Epithelial cell of esophagus (primary cell): ENCODE measurements around the gene C2CD4D.
"Not testable (repeated sequence)": the region's sequence is repeated elsewhere in the genome, so short reads cannot be mapped to it uniquely, and the experiment has no call there.

ENCODE experiments used
- DNase-seq: peaks from one replicate; pipeline ENCODE4 v3.0.0; 2010; ENCODE audit warnings: low read depth
- H3K4me3 ChIP-seq: 2 replicates; pipeline ENCODE4 v1.5.1; 2011; ENCODE audit warnings: mild to moderate bottlenecking, low read length, control low read depth
- TF ChIP-seq, protein P1 (sequence below): IDR thresholded peaks from 2 replicates; pipeline ENCODE4 v1.5.1; 2011; ENCODE audit warnings: low read depth, mild to moderate bottlenecking, low read length, control low read depth, inconsistent platforms; ENCODE audit not compliant: insufficient read depth; ENCODE audit errors: missing control alignments

The C2CD4D gene

DNA sequence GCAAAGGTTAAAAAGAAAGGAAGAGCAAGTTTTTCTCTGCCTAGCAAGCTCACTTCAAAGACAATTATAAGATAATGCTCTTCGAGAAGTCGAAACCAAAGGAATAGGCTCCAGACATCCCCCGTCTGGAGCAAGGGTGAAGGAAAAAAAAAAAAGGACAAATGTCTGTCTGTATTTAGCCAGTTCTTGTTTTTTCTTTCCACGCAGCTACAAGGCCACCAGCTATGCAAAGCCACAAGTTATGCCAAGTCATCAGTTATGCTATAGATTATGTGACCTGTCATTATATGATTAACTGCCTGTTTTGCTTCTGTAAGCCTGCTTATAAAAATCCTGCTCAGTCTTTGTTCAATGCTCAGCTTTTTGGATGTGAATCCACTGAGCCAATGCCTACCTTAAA lies 16.3 kb upstream of the C2CD4D start:
- no peak for DNase-seq
- TF ChIP-seq, protein P1, sequence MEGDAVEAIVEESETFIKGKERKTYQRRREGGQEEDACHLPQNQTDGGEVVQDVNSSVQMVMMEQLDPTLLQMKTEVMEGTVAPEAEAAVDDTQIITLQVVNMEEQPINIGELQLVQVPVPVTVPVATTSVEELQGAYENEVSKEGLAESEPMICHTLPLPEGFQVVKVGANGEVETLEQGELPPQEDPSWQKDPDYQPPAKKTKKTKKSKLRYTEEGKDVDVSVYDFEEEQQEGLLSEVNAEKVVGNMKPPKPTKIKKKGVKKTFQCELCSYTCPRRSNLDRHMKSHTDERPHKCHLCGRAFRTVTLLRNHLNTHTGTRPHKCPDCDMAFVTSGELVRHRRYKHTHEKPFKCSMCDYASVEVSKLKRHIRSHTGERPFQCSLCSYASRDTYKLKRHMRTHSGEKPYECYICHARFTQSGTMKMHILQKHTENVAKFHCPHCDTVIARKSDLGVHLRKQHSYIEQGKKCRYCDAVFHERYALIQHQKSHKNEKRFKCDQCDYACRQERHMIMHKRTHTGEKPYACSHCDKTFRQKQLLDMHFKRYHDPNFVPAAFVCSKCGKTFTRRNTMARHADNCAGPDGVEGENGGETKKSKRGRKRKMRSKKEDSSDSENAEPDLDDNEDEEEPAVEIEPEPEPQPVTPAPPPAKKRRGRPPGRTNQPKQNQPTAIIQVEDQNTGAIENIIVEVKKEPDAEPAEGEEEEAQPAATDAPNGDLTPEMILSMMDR = no peak
- no peak overlapping the region for H3K4me3 ChIP-seq

DNA sequence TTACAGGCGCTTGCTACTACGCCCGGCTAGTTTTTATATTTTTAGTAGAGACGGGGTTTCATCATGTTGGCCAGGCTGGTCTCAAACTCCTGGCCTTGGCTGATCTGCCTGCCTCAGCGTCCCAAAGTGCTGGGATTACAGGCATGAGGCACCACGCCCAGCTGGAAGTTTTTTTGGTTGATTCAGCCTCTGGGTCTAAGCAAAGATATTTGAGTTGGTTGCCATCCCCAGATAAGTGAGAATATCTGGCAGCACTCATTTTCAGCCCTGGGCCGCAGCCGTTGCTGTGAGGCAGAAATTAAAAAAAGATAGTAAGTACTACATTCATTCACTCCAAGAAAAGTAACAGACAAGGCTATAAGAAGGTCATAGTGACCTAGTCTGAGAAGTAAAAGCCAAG lies 15.9 kb upstream of the C2CD4D start:
- not testable (repeated sequence) for H3K4me3 ChIP-seq, DNase-seq

DNA sequence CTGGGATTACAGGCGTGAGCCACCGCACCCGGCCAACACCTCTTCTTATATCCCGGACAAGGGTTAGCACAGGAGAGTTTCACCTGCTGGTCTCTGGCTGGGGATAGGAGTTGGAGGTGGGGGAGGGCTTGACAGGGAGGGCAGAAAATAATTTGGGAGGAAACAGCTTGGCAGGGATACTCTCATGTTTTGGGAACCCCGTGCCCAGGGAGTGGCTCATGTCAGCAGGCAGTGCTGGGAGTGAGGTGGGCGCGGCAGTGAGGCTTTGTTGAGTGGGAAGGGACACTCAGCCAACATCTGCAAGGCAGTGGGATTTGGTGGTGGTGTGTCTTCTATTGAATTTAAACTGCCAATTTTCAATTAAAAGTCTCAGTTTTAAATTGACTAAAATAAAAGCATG lies 15.0 kb upstream of the C2CD4D start:
- no peak for DNase-seq
- TF ChIP-seq, protein P1 = no peak
- no peak overlapping the region for H3K4me3 ChIP-seq

DNA sequence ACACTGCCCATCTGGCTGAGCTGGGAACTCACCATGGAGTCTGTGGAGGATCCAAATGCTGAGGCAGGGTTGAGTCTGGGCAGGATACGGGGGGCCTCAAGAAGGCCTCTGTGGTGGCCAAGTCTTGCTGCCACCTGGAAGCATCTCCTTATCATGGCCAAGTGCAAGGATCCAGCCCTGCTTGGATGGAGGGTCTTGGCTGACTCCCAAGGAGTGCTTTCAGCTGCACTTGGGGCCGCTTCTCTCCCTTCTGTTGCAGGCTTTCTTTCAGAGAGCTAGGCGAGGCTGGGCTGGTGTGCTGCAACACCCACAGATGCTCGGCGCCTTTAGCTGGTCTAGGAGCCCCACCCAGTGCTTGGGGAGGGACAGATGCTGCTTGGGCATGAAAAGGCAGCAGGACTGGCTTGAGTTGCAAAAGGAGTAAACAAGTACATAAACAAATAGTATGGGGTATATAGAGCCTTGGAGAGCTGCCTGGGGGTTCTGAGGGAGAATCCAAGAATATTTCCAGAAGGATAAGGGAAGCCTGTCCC lies 13.9 kb upstream of the C2CD4D start, which contains the start of gene THEM5:
Gene THEM5 (minus strand): TSS at position 302 of the 533 bp plus-strand sequence. CDS start 147 bp downstream, at position 155.
- DNase-seq = peak; percentile 56
- TF ChIP-seq, protein P1 = peak; percentile 32
- H3K4me3 ChIP-seq = no peak within 1 kb of the TSS

DNA sequence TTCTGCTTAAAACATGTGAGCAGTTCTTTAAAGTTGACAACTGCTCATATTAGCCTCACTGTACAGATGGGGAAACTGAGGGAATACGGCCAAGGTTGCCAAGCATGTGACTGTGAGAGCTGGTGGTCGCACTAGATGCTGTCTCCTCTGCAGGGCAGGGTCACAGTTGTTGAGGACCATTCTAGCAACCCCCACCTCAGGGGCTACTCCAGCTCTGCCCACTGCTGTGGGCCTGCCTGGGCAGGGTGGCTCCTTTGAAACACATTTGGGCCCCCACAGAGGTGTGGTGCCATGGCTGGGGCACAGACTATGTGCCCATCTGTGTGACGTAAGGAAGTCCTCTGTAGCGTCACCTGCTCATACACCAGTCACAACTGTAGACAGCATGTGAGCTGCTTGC lies 13.1 kb upstream of the C2CD4D start:
- DNase-seq = no peak
- TF ChIP-seq, protein P1 = no peak
- H3K4me3 ChIP-seq = no peak overlapping the region

DNA sequence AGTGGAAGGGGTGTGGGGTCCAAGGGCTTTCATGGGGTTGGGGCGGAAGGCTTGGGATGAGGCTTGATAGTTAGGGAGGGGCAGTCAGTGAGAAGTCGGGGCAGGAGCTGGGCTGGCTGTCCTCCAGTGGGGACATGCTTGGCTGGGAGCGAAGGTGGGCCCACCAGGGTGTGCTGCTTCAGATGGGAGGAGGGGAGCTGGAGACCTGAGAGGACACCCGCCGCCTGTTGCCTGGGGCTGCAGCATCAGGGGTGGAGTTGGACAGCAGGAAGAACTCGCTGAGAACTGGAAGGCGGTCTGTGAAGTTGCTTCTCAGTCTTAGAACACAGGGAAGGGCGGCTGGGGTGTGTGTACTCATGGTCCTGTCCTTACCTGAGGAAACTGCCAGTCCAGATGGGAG lies 12.3 kb upstream of the C2CD4D start:
- TF ChIP-seq, protein P1 = no peak
- H3K4me3 ChIP-seq = no peak overlapping the region
- no peak for DNase-seq

DNA sequence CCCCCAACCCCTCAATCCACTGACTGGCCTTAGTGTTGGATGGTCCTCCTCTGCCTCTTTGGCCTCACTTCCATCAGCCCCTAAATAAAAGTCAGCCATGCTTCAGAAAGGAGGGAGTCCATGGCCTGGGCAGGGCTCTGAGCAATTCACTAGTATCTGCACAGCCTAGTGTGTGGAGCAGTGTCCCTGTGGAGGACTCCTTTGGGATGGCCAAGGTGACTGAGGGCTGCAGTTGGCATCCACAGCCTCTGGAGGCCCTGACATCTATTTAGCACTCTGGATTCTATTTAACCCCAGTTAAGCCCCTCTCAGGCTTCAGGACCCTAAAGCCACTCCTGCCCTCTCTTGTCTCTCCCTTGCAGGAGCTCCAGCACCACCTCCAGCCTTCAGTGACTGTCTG lies 10.3 kb upstream of the C2CD4D start:
- no peak overlapping the region for H3K4me3 ChIP-seq
- DNase-seq = no peak
- TF ChIP-seq, protein P1 = no peak
